ENCODE measurements around the gene ZFAND3.

- TF ChIP-seq CTCF (IDR thresholded peaks at IDR 0.05), result no peak
- TF ChIP-seq POLR2A (IDR thresholded peaks at IDR 0.05), result no peak
Measured at GRCh38 chr6:37874726-37875125, 55.2 kb downstream of the ZFAND3 start.

Measured in adrenal gland (tissue), 5 donors.